Effector memory CD4-positive, alpha-beta T cell (primary cell): ENCODE data around the gene WNT3A.

Source experiments
- DNase-seq, 3 donors: peaks; one replicate each; pipeline ENCODE4 v3.0.0-alpha.2; 2020
- H3K27ac ChIP-seq: 2 replicates; pipeline ENCODE4 v1.7.0; 2013; ENCODE audit warnings: mild to moderate bottlenecking, low read length, moderate library complexity; ENCODE audit not compliant: insufficient read depth, poor library complexity, severe bottlenecking
- H3K27me3 ChIP-seq: replicated peaks from 2 replicates; pipeline ENCODE4 v1.7.0; 2013; ENCODE audit warnings: mild to moderate bottlenecking, low read length; ENCODE audit not compliant: insufficient read depth, control insufficient read depth, poor library complexity, severe bottlenecking
- H3K36me3 ChIP-seq: 2 replicates; pipeline ENCODE4 v1.7.0; 2013; ENCODE audit warnings: mild to moderate bottlenecking, low read length, moderate library complexity; ENCODE audit not compliant: control insufficient read depth, insufficient read depth
- H3K4me1 ChIP-seq: 2 replicates; pipeline ENCODE4 v1.7.0; 2013; ENCODE audit warnings: low read length, mild to moderate bottlenecking; ENCODE audit not compliant: control insufficient read depth, insufficient read depth, poor library complexity, severe bottlenecking
- H3K4me3 ChIP-seq: 2 replicates; pipeline ENCODE4 v1.7.0; 2013; ENCODE audit warnings: low read length, low read depth, mild to moderate bottlenecking; ENCODE audit not compliant: insufficient read depth, poor library complexity, severe bottlenecking
- H3K9me3 ChIP-seq: 2 replicates; pipeline ENCODE4 v1.7.0; 2013; ENCODE audit warnings: mild to moderate bottlenecking, low read length, moderate library complexity; ENCODE audit not compliant: control insufficient read depth

The WNT3A gene

GRCh38 chr1:228000416-228000815 lies 6.4 kb upstream of the WNT3A start:
- H3K4me1 ChIP-seq: peaks cover 4% of the 10 kb centered on the region
- DNase-seq: no peak
- no peaks in the 10 kb centered on the region for H3K9me3 ChIP-seq
- H3K27me3 ChIP-seq: peaks cover 19% of the 10 kb centered on the region
- no peak overlapping the region for H3K27ac ChIP-seq
- H3K4me3 ChIP-seq: no peak overlapping the region
- no peaks in the 10 kb centered on the region for H3K36me3 ChIP-seq

GRCh38 chr1:228000836-228001563 lies 5.8 kb upstream of the WNT3A start:
- H3K4me1 ChIP-seq: peaks cover 4% of the 10 kb centered on the region
- H3K9me3 ChIP-seq: no peaks in the 10 kb centered on the region
- DNase-seq: no peak
- no peaks in the 10 kb centered on the region for H3K36me3 ChIP-seq
- no peak overlapping the region for H3K27ac ChIP-seq
- no peak overlapping the region for H3K4me3 ChIP-seq
- peaks cover 25% of the 10 kb centered on the region for H3K27me3 ChIP-seq

- Histone ChIP-seq H3K36me3 (no peaks in the 10 kb centered on the region), H3K9me3 (no peaks in the 10 kb centered on the region), H3K4me3 (no peak overlapping the region), H3K27ac (no peak overlapping the region), H3K27me3 (peaks cover 30% of the 10 kb centered on the region), H3K4me1 (peaks cover 6% of the 10 kb centered on the region)
- no peak for DNase-seq
Observed at GRCh38 chr1:228001738-228002535, 4.9 kb upstream of the WNT3A start.

- Histone ChIP-seq H3K27me3 (peaks cover 30% of the 10 kb centered on the region), H3K9me3 (no peaks in the 10 kb centered on the region), H3K4me3 (no peak overlapping the region), H3K4me1 (peaks cover 11% of the 10 kb centered on the region), H3K27ac (no peak overlapping the region), H3K36me3 (no peaks in the 10 kb centered on the region)
- DNase-seq: no peak
Observed at GRCh38 chr1:228002792-228003191, 4.0 kb upstream of the WNT3A start.

DNA sequence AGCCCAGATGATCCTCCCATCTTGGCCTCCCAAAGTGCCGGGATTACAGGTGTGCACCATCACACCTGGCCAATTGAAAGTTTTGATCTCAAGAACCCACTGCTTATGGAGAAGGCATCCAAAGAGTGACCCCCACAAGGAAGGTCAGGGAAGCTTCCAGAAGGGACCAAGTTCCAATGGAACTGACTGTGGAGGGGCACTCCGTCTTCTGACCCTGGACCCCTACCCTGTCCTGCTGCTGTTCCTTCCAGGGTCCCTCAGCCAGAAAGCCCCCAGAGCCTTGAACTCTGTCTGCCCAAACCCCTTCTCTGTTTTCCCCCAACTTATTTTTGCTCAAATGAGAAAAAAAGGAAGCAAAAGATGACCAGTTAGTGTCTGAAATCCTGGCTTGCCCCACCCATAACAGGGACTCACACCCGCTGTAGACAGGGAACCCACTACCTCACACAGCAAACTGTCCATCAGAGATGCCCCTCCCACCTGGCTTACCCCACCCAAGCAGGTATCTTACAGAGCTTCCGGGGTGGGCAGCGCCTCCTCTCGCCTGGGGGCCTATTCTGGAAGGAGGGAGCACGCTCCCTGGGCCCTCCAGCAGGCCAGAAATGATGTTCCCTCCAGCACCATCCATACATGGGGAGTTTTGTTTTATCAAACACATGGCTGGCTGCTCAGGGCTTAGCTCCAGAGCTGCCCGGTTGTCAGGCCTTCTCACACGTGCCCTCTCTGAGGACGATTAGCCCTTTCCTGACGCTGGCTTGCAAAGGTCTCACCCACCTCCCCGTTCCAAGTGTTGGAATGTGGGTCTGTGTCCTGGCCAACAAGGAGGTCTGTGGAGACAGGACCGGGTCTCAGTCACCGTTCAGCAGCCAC lies 3.1 kb upstream of the WNT3A start:
- Histone ChIP-seq H3K27me3 (peaks cover 31% of the 10 kb centered on the region), H3K4me3 (no peak overlapping the region), H3K36me3 (no peaks in the 10 kb centered on the region), H3K4me1 (peaks cover 16% of the 10 kb centered on the region), H3K27ac (no peak overlapping the region), H3K9me3 (no peaks in the 10 kb centered on the region)
- no peak for DNase-seq

- H3K27me3 ChIP-seq: peaks cover 37% of the 10 kb centered on the region
Observed at GRCh38 chr1:228004331-228004855, 2.4 kb upstream of the WNT3A start.

GRCh38 chr1:228004856-228005462 lies 1.8 kb upstream of the WNT3A start:
- Histone ChIP-seq H3K4me1 (peaks cover 18% of the 10 kb centered on the region), H3K27me3 (peaks cover 37% of the 10 kb centered on the region), H3K4me3 (no peak overlapping the region), H3K9me3 (no peaks in the 10 kb centered on the region), H3K36me3 (no peaks in the 10 kb centered on the region), H3K27ac (no peak overlapping the region)
- DNase-seq: no peak

More at GRCh38 chr1:228004331-228004855, 2.4 kb upstream of the WNT3A start:
- Histone ChIP-seq H3K27ac (no peak overlapping the region), H3K4me3 (no peak overlapping the region), H3K9me3 (no peaks in the 10 kb centered on the region), H3K4me1 (peaks cover 16% of the 10 kb centered on the region), H3K36me3 (no peaks in the 10 kb centered on the region)
- DNase-seq: no peak

GRCh38 chr1:228005511-228006033 lies 1.2 kb upstream of the WNT3A start:
- Histone ChIP-seq H3K9me3 (no peaks in the 10 kb centered on the region), H3K27me3 (peaks cover 37% of the 10 kb centered on the region), H3K4me1 (peaks cover 18% of the 10 kb centered on the region), H3K27ac (no peak overlapping the region), H3K36me3 (no peaks in the 10 kb centered on the region), H3K4me3 (no peak overlapping the region)
- no peak for DNase-seq

GRCh38 chr1:228006034-228006785 lies 588 bp upstream of the WNT3A start:
- no peak overlapping the region for H3K27ac ChIP-seq
- no peak for DNase-seq
- H3K36me3 ChIP-seq: no peaks in the 10 kb centered on the region
- H3K4me3 ChIP-seq: no peak overlapping the region
- H3K4me1 ChIP-seq: peaks cover 18% of the 10 kb centered on the region
- no peaks in the 10 kb centered on the region for H3K9me3 ChIP-seq
- peaks cover 37% of the 10 kb centered on the region for H3K27me3 ChIP-seq
